GM19397 (cell line): ENCODE results near the gene ATRNL1.

Experiments
- ATAC-seq: cut with Tn5 transposase; IDR thresholded peaks from one replicate; pipeline ENCODE4 v1.9.1; 2021; ENCODE audit warnings: mild to moderate bottlenecking, moderate library complexity; ENCODE audit not compliant: unreplicated experiment

Gene ATRNL1

DNA sequence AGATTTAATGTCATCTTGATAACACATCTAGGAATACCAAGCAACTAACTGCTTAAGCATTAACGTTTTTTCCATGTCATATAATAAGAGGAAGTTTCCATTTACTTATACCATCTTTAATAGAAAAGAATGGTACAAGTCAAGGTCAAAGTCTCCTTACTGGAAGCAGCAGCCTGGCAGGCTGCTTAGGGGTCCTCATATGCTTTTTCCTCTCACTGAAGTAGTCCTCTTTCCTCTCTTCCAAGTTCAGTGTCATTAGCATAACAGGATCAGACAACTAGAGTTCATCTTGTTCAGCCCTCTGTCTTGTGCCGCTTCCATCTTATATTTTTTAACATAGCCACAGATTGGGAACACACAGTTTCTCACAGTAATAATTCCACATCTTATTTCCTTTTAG lies 774.1 kb downstream of the ATRNL1 start:
- ATAC-seq, result no peak

- no peak for ATAC-seq
These were observed 778.7 kb downstream of the ATRNL1 start for GRCh38 chr10:115871855-115872254.

- no peak for ATAC-seq
These were observed 782.0 kb downstream of the ATRNL1 start for GRCh38 chr10:115875172-115875571.

DNA sequence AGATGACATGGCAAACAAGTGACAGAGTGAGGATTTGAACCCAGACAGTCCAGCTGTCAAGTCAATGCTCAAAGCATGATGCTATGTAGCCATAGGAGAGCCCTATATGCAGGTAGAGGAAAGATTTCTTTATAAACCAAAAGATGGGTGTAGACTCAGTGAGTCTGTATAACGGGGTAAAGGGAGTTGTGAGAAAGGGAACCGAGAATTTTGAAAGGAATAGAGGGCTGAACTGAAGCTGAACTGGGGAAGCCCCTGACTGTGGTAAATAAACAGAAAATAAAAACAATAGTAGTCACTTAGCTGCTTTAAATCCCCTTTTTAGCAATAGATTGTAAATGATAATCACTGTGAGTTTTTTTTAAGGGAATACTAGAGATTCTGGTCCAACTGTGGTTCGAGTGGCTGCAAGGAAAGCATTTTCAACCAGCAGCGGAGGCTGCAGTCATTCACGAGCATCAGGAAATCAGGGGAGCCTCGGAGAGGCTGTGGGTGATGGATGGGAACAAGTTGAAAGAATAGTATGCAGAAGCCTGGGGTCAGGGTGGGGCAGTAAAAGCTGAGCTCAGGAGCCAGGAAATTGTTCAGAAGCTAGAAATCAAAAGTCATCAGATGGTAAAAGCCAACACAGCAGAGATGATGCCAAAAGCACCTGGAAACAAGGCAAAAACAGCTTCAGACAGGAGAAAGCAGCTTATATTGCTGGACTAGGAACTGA lies 786.4 kb downstream of the ATRNL1 start:
- peak; percentile 59 for ATAC-seq

GRCh38 chr10:115882021-115882420 lies 788.9 kb downstream of the ATRNL1 start:
- no peak for ATAC-seq

GRCh38 chr10:115883372-115883771 lies 790.2 kb downstream of the ATRNL1 start:
- ATAC-seq, result no peak

GRCh38 chr10:115884331-115884730 lies 791.2 kb downstream of the ATRNL1 start:
- no peak for ATAC-seq

GRCh38 chr10:115895166-115895565 lies 802.0 kb downstream of the ATRNL1 start:
- ATAC-seq, result no peak

- no peak for ATAC-seq
These were observed 805.1 kb downstream of the ATRNL1 start for GRCh38 chr10:115898242-115898641.

GRCh38 chr10:115902596-115902995 lies 809.4 kb downstream of the ATRNL1 start:
- no peak for ATAC-seq

DNA sequence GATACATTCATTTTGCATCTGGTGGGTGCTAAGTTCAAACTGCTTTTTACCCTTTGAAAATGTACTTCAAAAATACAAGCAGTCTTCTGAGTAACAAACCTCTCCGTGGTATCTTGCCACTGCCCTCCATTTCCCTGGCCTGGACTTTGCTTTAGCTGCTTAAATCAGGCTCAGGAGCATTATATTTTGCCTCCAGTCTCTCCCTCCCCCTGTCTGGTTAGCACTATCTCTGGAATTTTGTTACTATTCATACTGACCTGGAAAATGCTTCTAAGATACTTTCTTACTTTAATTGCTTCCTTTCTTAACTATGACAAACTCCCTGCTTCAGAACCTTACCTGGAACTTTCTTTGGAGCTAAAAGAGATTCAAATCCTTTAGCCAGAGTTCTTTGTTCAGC lies 810.0 kb downstream of the ATRNL1 start:
- ATAC-seq, result no peak

DNA sequence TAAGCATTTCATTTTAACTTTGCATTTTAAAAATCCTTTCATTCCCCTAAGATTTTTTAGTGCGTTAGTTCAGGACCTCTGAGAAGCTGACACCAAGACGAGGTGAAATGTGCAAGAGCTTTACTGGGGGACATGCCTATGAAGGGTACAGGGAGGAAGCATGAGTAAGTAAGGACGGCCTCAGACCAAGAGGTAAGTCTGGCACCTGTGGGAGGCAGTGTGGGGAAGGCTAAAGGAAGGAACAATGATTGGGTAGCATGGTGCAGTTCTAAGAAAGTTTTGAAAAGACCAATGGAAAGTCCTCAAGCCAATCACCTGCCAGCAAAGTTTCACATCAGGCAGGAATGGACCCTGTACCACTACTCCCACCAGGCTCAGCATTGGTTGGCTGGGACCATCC lies 810.7 kb downstream of the ATRNL1 start:
- no peak for ATAC-seq

GRCh38 chr10:115909037-115909436 lies 815.9 kb downstream of the ATRNL1 start:
- ATAC-seq, result no peak

DNA sequence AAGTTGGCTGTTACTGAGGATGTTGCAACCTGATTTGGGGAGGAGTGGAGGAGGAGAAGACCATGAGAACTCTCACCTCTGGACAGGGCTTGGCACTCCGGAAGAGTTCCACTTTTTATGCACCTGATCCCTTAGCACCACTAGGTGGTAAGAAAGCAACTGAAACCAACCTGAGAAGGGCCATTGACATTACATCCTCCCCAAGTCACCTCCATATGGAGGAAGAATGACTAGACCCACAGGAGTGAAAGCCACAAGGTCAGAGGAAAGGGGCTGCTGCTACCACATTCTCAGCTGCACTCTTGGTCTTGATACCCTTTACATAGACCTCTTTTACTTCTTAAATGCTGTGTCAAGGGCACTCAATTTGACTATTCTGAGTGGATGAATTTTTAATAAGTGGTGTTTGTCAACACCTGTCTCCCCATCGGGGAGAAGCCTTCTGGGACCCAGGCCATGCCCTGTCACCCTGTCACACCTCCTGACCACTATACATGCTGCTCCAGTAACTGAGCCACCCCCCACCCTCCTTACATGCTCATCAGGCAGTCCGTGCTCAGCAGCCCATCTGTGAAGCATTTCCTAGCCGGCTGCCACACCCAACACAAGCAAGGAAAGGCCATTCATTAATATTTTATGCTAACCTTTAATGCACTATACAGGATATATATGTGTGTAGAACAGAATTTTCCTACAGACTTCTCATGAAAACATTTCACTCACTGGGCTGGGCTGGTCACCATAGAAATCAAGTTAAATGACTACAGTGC lies 817.0 kb downstream of the ATRNL1 start:
- ATAC-seq, result no peak

GRCh38 chr10:115914475-115914874 lies 821.3 kb downstream of the ATRNL1 start:
- ATAC-seq, result no peak

GRCh38 chr10:115915429-115915828 lies 822.3 kb downstream of the ATRNL1 start:
- no peak for ATAC-seq

DNA sequence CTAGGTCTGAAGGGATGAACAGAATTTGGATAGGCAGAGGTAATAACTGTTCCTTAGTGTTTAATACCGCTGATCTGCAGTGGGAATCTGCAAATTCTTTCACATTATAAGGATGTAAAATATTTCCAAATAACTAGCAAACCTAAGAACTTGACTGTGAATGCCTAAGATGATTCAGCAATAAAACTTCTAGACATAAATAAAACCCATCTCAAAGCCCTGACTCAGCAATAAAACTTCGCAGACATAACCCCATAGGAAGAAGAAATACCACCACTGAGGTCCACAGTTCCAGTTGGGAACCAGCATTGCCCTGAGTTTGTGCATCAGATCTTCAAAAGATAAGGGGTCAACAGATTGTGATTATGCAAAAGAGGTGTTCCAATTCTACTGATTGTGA lies 825.6 kb downstream of the ATRNL1 start:
- no peak for ATAC-seq

- no peak for ATAC-seq
These were observed 828.6 kb downstream of the ATRNL1 start for GRCh38 chr10:115921795-115922194.

DNA sequence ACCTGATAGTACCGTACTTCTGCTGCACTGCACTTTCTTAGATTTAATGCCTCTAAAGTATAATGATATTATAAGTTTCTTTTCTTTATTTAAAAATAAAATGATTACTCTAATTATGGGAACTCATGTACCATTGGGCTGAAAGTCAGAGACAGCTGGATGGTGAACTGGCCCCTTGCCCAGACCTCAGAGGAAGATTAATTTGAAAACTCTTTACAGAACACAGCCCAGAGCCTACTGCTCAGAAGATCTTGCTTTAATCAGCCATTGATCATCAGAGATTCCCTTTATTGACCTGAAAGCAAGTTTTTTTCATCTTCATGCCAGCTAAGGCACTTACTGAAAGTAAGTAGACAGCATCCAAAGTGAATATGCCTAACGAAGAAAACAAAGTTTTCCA lies 838.1 kb downstream of the ATRNL1 start:
- ATAC-seq, result no peak

- no peak for ATAC-seq
These were observed 838.9 kb downstream of the ATRNL1 start for GRCh38 chr10:115932099-115932498.

GRCh38 chr10:115933098-115933497 lies 839.9 kb downstream of the ATRNL1 start:
- no peak for ATAC-seq

- ATAC-seq, result no peak
These were observed 842.6 kb downstream of the ATRNL1 start for GRCh38 chr10:115935731-115936130.
